Epithelial cell of esophagus (primary cell): ENCODE data around the gene ADGRG2.

Experiments
- DNase-seq: peaks from one replicate; pipeline ENCODE4 v3.0.0; 2010; ENCODE audit warnings: low read depth
- H3K4me3 ChIP-seq: 2 replicates; pipeline ENCODE4 v1.5.1; 2011; ENCODE audit warnings: mild to moderate bottlenecking, low read length, control low read depth
- CTCF ChIP-seq: IDR thresholded peaks from 2 replicates; pipeline ENCODE4 v1.5.1; 2011; ENCODE audit warnings: low read depth, mild to moderate bottlenecking, low read length, control low read depth, inconsistent platforms; ENCODE audit not compliant: insufficient read depth; ENCODE audit errors: missing control alignments

Gene ADGRG2

GRCh38 chrX:18995221-18995620, 127.0 kb downstream of the ADGRG2 start:
- peak; percentile 76 for DNase-seq
- TF ChIP-seq CTCF = no peak
- H3K4me3 ChIP-seq = no peak overlapping the region

GRCh38 chrX:18994713-18995112, 127.6 kb downstream of the ADGRG2 start:
- H3K4me3 ChIP-seq = no peak overlapping the region
- peak; percentile 84 for DNase-seq
- no peak for TF ChIP-seq CTCF

GRCh38 chrX:18992829-18993228, 129.4 kb downstream of the ADGRG2 start:
- DNase-seq = peak; percentile 27
- H3K4me3 ChIP-seq = no peak overlapping the region
- TF ChIP-seq CTCF = no peak

- peak overlapping the region; percentile 63 for H3K4me3 ChIP-seq
- TF ChIP-seq CTCF = no peak
- no peak for DNase-seq
Measured at GRCh38 chrX:18985186-18985435, 137.2 kb downstream of the ADGRG2 start.

GRCh38 chrX:18984381-18985185, 137.7 kb downstream of the ADGRG2 start:
- peak overlapping the region; percentile 63 for H3K4me3 ChIP-seq
- TF ChIP-seq CTCF = peak; percentile 39
- DNase-seq = peak; percentile 82

- DNase-seq = peak; percentile 54
- no peak for TF ChIP-seq CTCF
- peak within 1 kb of the TSS; percentile 63 for H3K4me3 ChIP-seq
Measured at GRCh38 chrX:18983666-18984380, 138.4 kb downstream of the ADGRG2 start, which contains the start of gene PHKA2. Gene PHKA2, minus strand, starts transcription at chrX:18984114. Its CDS starts 182 bp downstream, at chrX:18983932.
